NCI-H1417 treated with DMSO at 0.1 percent for 48 hours (cell line): ENCODE results near the gene ZNF709.
"Not testable (repeated sequence)": the region's sequence is repeated elsewhere in the genome, so short reads cannot be mapped to it uniquely, and the experiment has no call there.

ENCODE experiments used
- DNase-seq: peaks from one replicate; lab custom pipeline; 2025; lab: John Stamatoyannopoulos, UW

The ZNF709 gene

DNA sequence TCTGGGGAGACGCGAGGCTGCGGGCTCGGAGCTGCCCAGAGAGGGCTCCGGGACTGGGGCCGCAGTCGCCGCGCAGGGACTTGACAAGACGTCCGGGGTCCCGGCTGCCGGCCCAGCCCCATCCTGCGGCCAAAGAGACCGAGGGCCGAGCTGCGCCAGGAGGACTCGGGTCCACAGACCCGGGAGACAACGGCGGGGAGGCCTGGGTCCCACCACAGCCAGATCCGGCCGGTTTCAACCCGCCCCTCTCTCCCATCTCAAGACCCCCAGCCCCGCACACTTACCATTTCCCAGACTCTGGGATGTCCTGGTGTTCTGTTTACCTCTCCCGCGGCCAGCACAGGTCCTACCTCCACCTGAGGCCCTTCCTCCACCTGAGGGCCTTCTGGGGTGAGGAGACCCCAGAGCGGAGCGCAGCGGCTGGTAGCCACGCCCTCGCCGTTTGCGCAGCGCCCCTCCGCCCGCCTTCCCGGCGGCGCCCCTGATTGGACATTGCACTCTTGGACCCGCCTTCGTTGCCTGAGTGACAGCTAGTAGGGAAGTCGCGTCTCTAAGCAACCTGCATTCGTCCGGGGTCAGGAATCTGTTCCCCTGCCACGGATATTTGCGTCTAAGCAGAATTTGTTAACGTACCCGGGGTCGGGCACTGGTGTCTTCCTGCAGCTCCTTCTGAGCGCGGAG lies at the start of gene ZNF709:
TSS of gene ZNF709 (minus strand) at position 446 of the 681 bp plus-strand sequence. CDS start at position 287, 159 bp downstream.
- peak; percentile 80 for DNase-seq

DNA sequence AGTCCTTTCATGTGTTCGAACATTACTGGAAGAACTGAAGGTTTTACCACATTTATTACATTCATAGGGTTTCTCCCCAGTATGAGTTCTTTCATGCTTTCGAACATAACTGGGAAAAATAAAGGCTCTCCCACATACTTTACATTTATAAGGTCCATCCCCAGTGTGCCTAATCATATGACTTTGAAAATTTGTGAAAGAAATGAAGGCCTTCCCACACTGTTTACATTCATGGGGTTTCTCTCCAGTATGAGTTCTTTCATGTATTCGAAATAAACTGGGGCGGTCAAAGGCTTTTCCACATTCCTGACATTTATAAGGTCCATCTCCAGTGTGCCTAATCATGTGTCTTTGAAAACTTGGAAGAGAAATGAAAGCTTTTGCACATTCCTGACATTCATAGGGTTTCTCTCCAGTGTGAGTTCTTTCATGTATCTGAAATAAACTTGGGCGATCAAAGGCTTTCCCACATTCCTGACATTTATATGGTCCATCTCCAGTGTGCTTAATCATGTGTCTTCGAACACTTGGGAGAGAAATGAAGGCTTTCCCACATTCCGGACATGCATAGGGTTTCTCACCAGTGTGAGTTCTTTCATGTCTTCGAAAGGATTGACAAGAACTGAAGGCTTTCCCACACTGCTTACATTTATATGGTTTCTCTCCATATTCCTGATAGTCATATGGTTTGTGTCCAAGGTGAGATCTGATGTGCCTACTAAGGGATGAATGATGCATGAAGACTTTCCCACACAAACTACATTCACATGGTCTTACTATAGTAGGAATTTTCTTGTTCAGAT lies 42.6 kb upstream of the ZNF709 start:
- DNase-seq = no peak

DNA sequence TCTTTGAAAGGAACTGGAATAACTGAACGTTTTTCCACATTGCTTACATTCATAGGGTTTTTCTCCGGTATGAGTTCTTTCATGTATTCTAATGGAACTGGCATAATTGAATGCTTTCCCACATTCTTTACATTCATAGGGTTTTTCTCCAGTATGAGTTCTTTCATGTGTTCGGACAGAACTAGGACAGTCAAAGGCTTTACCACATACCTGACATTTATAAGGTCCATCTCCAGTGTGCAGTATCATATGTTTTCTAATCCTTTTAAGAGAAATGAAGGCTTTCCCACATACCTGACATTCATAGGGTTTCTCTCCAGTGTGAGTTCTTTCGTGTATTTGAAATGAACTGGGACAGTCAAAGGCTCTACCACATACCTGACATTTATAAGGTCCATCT lies 41.9 kb upstream of the ZNF709 start:
- no peak for DNase-seq

DNA sequence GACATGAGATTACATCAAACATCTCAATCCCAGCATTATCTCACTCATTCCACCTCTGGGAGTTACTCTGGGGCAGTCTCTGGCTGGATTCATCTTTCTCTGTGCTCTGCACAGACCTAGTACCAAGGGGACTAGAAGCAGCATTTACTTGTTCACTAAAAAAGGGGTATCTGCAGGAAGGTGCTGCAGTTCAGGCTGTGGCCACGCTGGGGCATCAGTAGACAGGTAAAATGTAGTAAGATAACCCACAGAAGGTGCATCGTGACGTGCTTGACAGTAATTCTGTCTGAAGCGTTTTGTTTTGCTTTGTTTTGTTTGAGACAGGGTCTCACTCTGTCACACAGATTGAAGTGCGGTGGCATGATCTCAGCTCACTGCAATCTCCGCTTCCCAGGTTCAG lies 37.4 kb upstream of the ZNF709 start:
- no peak for DNase-seq

DNA sequence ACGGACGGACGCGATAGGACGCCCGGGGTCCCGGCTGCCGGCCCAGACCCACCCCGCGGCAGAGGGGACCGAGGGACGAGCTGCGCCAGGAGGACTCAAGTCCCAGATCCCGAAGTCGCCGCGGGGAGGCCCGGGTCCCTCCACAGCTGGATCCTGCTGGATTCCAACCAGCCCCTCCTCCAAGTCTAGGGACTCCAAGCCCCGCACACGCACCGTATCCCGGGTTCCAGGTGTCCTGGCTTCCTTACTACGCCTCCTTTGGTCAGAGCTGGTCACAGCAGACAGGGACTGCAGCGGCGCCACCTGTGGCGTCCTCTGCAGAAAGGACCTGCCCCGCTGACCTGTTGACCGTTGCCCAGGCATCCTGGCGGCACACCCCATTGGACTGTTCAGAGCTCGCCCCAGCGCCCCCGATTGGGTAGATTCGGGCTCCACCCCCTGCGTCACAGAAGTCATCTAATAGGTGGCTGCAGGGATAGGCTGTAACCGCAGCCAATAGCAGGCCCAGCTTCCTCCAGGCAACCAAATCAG lies 29.0 kb upstream of the ZNF709 start:
- DNase-seq = no peak

DNA sequence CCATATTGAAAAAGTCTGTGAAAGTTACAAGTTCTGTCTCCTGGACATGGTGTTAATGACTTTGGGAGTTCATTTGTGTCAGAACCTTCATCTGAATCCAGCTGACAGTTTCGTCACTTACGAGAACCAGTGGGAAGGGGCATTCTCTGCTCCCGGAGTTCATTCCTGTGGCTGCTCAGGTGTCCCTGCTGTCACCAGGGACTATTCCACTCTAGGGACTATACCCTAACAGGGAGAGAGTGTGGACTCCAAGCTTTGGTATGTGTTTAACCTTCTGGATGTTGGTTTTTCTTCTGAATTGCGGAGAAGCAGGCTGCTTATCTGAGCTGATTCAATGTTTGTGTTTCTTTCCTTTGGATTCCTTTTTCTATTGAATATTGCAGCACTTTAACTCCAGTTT lies 12.4 kb upstream of the ZNF709 start:
- no peak for DNase-seq

DNA sequence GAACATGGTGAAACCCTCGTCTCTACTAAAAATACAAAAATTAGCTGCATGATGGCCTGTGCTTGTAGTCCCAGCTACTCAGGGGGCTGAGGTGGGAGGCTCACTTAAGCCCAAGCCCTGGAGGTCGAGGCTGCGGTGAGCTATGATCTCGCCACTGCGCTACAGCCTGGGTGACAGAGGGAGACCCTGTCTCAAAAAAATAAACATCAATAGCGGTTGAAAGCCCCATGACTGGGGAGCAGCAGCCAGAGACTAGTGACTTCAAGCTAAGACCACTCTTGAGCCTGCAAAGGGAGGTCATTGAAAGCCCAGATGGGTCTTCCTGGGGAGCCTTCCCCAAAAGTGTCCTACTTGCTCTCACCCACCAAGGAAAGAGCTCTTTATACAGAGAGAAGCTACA lies 11.9 kb upstream of the ZNF709 start:
- DNase-seq = no peak

DNA sequence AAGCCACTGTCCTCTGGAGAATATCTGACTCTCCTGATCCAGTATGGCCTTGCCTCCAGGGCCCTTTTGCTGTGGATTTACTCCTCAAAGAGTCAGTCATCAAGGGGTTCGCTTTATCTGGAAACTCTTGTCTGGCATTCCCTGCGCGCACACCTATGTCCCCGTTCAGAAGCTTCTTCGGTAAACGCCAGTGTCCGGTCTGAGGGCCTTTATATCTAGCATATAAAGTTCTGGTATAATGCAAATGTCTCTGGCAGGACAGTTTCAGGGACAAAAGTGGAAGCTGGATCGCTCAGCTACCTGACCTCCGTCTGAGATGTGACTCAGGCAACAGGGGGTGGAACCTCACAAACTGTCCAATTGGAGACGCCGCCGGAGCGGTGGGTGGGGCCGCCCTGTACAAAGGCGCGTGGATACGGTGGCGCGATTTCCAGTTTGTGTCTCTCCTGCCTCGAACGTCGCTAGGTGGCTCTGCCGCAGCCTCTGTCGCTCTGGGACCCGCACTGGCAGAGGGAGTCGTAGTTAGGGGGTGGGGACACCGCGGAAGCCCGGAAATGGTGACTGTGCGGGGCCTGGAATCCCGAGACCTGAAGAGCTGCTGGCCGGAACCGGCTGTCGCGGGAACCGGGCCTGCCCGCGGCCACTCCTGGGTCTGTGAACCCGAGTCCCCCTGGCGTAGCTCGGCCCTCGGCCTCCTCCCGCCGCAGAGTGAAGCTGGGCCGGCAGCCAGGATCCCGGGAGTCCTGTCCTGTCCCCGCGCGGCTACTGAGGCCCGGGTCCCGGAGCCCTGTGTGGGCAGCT lies 10.6 kb upstream of the ZNF709 start:
- peak; percentile 94 for DNase-seq

DNA sequence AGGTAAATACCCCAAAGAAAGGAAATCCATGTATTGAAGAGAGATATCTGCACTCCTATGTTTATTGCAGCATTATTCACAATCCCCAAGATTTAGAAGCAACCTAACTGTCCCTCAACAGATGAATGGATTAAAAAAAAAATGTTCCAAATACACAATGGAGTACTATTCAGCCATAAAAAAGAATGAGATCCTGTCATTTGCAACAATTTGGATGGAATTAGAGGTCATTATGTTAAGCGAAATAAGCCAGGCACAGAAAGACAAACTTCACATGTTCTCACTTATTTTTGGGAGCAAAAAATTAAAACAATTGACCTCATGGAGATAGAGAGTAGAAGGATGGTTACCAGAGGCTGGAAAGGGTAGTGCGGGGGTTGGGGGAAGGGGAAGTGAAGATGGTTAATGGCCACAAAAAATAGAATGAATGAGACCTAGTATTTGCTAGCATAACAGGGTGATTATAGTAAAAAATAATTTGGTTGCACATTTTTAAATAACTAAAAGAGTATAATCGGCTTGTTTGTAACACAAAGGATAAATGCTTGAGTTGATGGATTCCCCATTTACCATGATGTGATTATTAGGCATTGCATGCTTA lies 9.7 kb upstream of the ZNF709 start:
- DNase-seq = no peak

DNA sequence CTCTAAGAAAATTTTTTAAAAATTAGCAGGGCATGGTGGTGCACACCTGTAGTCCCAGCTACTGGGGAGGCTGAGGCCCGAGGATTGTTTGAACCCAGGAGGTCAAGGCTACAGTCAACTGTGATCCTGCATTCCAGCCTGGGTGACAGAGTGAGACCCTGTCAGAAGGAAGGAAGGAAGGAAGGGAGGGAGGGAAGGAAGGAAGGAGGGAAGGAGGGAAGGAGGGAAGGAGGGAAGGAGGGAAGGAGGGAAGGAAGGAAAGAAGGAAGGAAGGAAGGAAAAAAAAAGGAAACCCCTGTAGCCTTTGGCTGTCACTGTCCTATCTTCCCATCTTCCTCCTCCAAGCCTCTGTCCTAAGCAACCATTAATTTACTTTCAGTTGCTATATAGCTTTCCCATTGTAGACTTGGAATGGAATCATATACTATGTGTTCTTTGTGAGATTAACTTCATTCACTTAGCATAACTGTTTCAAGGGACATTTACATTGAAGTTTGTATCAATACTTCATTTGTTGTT lies 1.7 kb upstream of the ZNF709 start:
- not testable (repeated sequence) for DNase-seq

DNA sequence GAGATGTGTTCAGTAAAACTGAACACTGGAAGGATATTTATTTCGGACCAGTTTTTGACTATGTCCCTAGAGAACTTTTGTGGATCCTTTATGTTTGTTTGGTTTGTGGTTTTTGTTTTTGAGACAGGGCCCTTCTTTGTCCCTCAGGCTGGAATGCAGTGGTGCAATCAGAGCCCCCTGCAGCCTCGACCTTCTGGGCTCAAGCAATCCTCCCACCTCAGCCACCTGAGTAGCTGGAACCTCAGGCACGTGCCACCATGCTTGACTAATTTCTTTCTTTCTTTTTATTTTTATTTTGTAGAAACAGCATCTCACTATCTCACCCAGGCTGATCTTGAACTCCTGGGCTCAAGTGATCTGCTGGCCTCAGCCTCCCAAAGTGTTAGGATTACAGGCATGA lies 955 bp upstream of the ZNF709 start:
- DNase-seq = no peak

DNA sequence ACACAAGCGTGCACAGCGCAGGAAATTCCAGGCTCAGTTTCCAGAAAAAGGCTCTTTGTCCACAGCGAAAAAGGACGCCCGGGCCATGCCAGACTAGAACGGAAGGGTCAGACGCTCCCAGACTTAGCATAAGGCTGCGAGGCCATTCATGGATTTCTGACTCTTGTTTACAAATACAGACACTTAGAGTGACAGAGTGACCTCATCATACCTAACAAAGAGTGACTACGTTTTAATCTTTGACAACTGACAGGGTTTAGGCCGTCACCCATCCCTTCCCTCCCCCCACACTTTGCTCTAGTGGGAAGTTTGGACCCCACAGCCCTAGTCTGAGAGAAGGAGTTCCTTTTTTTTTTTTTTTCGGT lies 418 bp upstream of the ZNF709 start:
- no peak for DNase-seq

DNA sequence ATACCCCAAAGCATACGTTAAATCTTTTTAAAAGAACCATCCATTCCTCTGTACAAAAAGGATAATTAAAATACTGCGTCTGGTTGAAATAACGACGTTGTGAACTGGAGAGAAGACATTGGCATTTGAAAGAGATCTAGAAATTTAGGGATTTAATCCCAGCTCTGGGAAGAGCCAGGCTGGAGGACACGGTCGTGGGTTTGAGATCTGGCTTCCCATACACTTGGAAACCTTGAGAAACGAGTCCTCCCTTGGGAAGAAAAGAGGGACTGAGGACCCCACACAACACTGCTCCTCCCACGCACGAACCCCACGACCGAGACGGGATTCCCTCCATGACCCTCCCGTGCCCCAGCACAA lies 625 bp downstream of the ZNF709 start:
- no peak for DNase-seq

DNA sequence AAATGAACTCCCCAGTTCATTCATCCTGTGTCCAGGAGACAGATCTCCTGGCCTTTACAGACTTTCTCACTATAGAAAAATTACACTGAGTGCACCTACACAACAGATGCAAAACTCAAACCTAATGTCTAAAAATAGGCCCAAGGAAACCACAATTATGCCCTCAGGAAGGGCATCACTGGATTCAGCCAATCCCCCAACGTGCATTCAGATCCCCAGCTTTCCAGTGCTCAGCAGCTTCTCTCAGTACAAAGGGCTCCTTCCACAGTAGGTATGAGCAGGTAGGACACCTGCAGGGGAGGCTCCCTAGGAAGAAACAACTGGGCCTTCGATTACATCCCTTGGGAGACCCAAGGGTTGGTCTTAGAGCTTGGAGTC lies 2.1 kb downstream of the ZNF709 start:
- no peak for DNase-seq

DNA sequence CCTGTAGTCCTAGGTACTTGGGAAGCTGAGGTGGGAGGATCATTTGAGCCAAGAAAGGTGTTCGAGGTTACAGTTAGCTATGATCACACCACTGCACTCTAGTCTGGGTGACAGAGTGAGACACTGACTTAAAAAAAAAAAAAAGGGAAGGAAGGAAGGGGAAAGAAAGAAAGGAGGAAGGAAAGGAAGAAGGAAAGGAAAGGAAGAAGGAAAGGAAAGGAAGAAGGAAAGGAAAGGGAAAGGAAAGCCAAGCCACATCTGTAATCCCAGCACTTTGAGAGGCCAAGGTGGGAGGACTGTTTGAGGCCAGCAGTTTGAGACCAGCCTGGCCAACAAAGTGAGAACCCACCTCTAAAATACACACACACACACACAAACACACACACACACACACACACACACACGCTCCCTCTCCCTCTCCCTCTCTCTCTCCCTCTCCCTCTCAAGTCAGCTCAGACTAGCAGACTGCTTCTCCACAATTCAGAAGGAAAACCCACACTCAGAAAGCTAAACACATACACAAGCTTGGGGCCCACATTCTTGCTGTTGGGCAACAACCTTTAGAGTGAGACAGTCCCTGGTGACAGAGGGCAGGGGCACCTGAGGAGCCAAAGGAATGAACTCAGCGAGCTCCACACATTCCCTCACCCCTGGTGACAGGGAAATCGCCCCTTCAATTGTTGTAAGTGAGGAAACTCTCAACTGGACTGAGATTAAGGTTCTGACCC lies 2.7 kb downstream of the ZNF709 start:
- DNase-seq = no peak

DNA sequence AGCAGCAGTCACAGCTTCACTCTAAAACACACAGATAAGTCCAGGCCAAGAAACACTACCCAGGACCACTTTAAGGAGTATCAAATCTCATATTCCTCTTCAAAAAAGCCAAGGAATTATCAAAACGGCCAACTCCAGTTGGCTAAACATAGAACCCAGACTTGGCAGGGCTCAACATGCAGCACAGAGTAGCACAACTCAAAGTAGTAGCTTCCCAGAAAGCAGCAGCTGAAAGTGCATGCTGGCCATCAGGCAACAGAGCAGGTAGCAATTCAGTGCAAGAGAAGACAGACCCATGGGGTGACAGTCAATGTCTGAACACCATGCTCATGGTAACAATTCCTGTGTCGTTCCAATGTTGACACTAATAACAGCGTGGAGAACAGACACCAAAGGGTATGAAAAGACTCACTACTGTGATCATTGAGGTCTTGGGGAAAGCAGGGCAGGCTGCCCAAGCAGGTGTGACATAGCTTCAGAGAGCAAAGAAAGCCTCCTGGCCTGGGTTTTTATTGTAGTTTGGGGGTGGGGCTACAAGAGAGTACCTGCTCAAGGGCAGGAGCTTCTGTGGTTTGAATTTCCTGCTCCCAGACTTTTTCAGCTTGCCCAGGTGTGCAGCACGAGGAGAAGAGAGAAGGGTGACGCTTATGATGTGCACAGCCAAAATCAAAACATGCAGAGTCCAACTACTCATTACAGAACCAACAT lies 6.2 kb downstream of the ZNF709 start:
- no peak for DNase-seq

DNA sequence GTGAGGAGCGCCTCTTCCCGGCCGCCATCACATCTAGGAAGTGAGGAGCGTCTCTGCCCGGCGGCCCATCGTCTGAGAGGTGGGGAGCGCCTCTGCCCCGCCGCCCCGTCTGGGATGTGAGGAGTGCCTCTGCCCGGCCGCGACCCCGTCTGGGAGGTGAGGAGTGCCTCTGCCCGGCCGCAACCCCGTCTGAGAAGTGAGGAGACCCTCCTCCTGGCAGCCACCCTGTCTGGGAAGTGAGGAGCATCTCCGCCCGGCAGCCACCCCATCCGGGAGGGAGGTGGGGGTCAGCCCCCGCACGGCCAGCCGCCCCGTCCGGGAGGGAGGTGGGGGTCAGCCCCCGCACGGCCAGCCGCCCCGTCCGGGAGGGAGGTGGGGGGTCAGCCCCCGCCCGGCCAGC lies 17.0 kb downstream of the ZNF709 start:
- DNase-seq = not testable (repeated sequence)

DNA sequence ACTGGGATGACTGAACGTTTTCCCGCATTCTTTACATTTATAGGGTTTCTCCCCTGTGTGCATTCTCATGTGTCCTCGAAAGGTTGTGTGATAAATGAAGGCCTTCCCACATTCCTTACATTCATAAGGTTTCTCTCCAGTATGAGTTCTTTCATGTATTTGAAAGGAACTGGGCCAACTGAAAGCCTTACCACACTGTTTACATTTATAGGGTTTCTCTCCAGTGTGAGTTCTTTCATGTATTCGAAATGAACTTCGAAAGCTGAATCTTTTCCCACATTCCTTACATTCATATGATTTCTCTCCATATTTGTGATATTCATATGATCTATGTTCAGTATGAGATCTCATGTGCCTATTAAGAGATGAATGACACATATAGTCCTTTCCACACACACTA lies 19.4 kb downstream of the ZNF709 start:
- DNase-seq = no peak

DNA sequence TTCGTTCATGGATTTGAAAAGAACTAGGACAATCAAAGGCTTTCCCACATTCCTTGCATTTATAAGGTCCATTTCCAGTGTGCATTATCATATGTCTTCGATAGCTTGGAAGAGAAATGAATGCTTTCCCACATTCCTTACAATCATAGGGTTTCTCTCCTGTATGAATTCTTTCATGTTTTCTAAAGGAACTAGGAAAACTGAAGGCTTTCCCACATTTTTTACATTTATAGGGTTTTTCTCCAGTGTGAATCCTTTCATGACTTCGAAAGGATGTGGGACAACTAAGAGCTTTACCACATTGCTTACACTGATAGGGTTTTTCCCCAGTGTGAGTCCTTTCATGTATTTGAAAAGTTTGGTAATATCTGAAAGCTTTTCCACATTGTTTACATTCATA lies 19.8 kb downstream of the ZNF709 start:
- DNase-seq = no peak

DNA sequence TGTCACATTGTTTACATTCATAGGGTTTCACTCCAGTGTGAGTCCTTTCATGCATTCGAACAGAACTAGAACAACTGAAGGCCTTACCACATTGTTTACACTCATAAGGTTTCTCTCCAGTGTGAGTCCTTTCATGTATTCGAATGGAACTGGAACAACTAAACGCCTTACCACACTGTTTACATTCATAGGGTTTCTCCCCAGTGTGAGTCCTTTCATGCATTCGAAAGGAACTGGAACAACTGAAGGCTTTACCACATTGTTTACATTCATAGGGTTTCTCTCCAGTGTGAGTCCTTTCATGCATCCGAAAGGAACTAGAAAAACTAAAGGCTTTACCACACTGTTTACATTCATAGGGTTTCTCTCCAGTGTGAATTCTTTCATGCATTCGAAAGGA lies 20.5 kb downstream of the ZNF709 start:
- DNase-seq = not testable (repeated sequence)

DNA sequence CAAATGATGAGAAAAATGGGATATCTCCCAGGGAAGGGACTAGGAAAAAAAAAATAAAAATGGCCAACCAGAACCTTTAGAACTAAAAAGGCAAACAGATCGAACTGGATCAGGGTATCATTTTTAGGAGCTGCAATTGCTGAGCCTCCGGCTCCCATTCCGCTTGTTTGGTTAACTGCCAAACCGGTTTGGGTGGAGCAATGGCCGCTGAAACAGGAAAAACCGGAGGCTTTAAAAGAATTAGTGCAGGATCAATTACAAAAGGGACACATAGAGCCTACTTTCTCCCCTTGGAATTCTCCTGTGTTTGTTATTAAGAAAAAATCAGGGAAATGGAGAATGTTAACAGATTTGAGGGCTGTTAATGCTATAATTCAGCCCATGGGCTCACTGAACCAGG lies 31.1 kb downstream of the ZNF709 start:
- no peak for DNase-seq
